GM18511 (cell line): Measurements from ENCODE around the gene SLC23A2.
"Not testable (repeated sequence)": the region's sequence is repeated elsewhere in the genome, so short reads cannot be mapped to it uniquely, and the experiment has no call there.

Experiments
- ATAC-seq: cut with Tn5 transposase; IDR thresholded peaks from one replicate; pipeline ENCODE4 v1.9.1; 2021; ENCODE audit warnings: mild to moderate bottlenecking, moderate library complexity; ENCODE audit not compliant: unreplicated experiment

Gene SLC23A2

GRCh38 chr20:4937407-4938319 is 63.6 kb downstream of the SLC23A2 start:
- no peak for ATAC-seq

- no peak for ATAC-seq
Observed at GRCh38 chr20:4936851-4937406, 64.4 kb downstream of the SLC23A2 start.

- ATAC-seq, result no peak
Observed at GRCh38 chr20:4936392-4936850, 64.9 kb downstream of the SLC23A2 start.

GRCh38 chr20:4932061-4932460 is 69.2 kb downstream of the SLC23A2 start:
- no peak for ATAC-seq

GRCh38 chr20:4929686-4930397 is 71.5 kb downstream of the SLC23A2 start:
- ATAC-seq, result no peak

GRCh38 chr20:4926531-4927156 is 74.7 kb downstream of the SLC23A2 start:
- no peak for ATAC-seq

- no peak for ATAC-seq
Observed at GRCh38 chr20:4925842-4926530, 75.3 kb downstream of the SLC23A2 start.

GRCh38 chr20:4924446-4924845 is 76.9 kb downstream of the SLC23A2 start:
- ATAC-seq, result no peak

- ATAC-seq, result no peak
Observed at GRCh38 chr20:4924032-4924431, 77.3 kb downstream of the SLC23A2 start.

GRCh38 chr20:4922186-4922585 is 79.1 kb downstream of the SLC23A2 start:
- ATAC-seq, result no peak

GRCh38 chr20:4921271-4921670 is 80.0 kb downstream of the SLC23A2 start:
- ATAC-seq, result not testable (repeated sequence)

GRCh38 chr20:4920655-4921054 is 80.7 kb downstream of the SLC23A2 start:
- no peak for ATAC-seq

GRCh38 chr20:4920131-4920530 is 81.2 kb downstream of the SLC23A2 start:
- no peak for ATAC-seq

GRCh38 chr20:4919047-4919704 is 82.1 kb downstream of the SLC23A2 start:
- ATAC-seq, result no peak

GRCh38 chr20:4918473-4918872 is 82.8 kb downstream of the SLC23A2 start:
- no peak for ATAC-seq

- ATAC-seq, result no peak
Observed at GRCh38 chr20:4916971-4917881, 84.1 kb downstream of the SLC23A2 start.

- no peak for ATAC-seq
Observed at GRCh38 chr20:4913147-4913546, 88.2 kb downstream of the SLC23A2 start.

- ATAC-seq, result no peak
Observed at GRCh38 chr20:4912380-4913142, 88.7 kb downstream of the SLC23A2 start.
